C4-2B (cell line): ENCODE data around the gene IL1R2.

ENCODE experiments used
- H3K27ac ChIP-seq: fragments of 450-650 bp; 2 replicates; pipeline ENCODE4 v1.5.1; 2017
- ZFX ChIP-seq: fragments of 450-650 bp; IDR thresholded peaks from 2 replicates; pipeline ENCODE4 v1.6.1; 2017
- TF ChIP-seq, protein P1 (sequence below): fragments of 450-650 bp; conservative IDR thresholded peaks from 2 replicates; pipeline ENCODE4 v1.5.1; 2017; ENCODE audit warnings: mild to moderate bottlenecking

Gene IL1R2

DNA sequence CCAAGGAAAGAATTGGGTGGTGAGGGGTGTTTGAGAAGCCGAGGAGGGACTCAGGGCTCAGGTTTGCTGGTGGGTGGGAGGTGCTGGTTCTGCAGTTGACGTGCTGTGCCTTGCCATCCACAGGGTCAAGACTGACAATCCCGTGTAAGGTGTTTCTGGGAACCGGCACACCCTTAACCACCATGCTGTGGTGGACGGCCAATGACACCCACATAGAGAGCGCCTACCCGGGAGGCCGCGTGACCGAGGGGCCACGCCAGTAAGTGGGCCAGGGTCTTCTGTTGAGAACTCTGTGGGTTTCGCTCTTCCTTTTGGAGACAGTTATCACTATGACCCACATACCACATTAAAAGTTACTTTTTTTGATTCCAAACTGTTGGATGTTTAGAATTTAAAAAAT lies 32.6 kb downstream of the IL1R2 start:
- TF ChIP-seq, protein P1, sequence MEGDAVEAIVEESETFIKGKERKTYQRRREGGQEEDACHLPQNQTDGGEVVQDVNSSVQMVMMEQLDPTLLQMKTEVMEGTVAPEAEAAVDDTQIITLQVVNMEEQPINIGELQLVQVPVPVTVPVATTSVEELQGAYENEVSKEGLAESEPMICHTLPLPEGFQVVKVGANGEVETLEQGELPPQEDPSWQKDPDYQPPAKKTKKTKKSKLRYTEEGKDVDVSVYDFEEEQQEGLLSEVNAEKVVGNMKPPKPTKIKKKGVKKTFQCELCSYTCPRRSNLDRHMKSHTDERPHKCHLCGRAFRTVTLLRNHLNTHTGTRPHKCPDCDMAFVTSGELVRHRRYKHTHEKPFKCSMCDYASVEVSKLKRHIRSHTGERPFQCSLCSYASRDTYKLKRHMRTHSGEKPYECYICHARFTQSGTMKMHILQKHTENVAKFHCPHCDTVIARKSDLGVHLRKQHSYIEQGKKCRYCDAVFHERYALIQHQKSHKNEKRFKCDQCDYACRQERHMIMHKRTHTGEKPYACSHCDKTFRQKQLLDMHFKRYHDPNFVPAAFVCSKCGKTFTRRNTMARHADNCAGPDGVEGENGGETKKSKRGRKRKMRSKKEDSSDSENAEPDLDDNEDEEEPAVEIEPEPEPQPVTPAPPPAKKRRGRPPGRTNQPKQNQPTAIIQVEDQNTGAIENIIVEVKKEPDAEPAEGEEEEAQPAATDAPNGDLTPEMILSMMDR = no peak
- no peak for TF ChIP-seq ZFX
- no peak overlapping the region for H3K27ac ChIP-seq

DNA sequence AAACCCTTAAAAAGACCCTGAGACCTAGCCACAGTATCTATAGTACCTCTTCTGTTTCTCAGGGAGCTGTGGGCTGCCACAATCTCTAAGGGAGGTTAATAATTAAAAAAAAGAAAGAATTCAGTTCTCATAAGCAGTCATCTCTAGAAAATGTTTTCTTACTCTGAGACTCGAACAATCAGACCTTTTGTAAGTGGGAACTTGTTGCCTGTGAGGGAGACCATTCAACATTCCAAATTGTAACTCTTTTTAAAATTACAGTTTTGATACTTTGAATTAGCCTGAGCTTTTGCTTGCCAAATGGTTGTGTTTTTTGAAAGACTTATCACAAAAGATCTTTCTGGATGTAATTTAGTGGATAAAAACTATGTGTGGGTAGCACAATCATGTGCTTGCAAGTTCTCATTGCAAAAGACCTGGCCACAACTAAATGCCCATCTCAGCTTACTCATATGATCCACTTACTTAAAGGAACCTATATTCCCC lies 33.3 kb downstream of the IL1R2 start:
- no peak for TF ChIP-seq ZFX
- TF ChIP-seq, protein P1 = no peak
- H3K27ac ChIP-seq = no peak overlapping the region

DNA sequence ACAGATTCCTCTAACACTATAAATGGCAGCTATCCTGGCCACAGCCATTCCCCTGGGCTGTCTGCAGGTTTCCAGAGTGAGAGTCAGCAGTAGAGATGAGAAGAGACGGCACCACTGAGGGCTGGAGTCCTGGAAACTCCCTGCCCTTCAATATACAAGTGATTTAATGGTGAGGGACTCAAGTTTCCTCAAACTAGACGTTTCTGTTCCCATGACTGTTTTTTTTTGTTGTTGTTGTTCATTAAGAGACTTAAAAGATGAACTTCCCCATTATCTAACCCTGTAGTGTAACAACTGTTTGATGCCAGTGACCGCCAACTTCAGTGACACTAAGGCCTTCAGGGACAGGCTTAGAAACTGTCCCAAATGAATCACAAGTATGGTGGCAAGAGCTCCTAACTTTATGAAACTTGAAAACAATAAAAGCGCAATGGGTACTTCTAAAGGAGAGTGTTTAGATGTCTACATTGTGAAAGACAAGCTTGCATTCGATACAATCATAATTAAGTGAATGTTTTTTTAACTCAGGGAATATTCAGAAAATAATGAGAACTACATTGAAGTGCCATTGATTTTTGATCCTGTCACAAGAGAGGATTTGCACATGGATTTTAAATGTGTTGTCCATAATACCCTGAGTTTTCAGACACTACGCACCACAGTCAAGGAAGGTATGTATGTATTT lies 34.0 kb downstream of the IL1R2 start:
- TF ChIP-seq, protein P1 = no peak
- TF ChIP-seq ZFX = no peak
- no peak overlapping the region for H3K27ac ChIP-seq

DNA sequence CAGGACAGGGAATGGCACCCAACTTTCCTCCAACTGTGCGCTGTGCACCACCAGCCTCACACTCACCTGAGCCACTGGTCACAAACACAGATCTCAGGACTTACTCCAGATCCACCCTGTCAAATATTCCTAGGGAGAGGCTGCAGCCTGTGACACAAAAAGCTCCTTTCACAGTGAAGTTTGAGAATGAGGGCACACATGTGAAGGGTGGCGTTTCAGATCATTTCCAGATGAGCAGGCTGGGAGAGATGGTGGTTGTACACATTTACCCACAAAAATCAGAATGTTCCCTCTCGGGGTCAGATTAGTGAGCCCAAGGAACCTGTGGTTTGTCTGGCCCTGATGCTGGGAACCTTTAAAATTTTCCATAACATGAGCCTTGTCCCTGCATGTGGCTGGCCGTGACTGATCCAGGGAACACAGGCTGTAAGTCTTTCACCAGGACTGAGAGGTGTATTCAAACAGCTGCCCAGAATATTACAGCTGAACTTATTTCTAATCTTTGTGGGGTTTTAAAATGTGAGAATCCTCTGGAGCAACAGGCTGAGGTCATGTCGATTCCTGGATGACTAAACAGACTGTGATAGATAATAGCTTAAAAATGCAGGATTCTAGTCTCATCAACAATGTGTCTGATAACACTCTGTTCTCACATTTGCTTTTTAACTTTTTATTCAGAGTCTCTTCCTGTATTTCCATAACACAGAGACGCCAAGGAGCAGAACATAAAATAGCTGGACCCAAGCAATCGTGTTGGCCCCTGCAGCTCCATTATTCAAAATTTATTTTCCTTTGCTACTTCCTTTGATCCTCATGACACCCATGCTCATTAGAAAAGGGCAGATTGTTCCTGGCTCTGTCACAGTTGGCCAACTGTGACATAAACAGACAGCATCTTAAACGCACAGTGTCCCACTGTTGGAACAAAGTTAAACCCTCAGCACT lies 35.5 kb downstream of the IL1R2 start:
- no peak overlapping the region; the same call in 1 of the 2 replicates for H3K27ac ChIP-seq

DNA sequence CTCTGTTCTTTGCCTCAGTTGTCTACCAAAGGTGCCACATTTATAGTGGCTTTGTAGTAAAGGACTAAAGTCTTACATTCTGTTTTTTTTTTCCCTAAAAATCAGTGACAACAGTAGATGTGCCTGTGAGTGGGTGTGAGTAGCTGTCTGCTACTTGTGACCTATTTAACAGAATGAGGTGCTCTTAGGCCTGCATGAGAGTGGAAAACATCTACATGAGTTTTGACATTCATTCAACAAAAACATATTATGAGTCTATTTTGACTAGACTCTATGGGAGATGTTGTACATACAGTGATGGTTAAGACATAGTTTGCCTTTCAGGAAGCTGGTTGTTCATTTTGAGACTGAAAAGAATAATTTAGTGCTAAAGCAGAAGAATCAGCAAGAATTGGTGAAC lies 36.7 kb downstream of the IL1R2 start:
- no peak overlapping the region for H3K27ac ChIP-seq
- TF ChIP-seq, protein P1 = no peak
- no peak for TF ChIP-seq ZFX

More for the DNA sequence above, 35.5 kb downstream of the IL1R2 start:
- TF ChIP-seq, protein P1 = no peak
- no peak for TF ChIP-seq ZFX

DNA sequence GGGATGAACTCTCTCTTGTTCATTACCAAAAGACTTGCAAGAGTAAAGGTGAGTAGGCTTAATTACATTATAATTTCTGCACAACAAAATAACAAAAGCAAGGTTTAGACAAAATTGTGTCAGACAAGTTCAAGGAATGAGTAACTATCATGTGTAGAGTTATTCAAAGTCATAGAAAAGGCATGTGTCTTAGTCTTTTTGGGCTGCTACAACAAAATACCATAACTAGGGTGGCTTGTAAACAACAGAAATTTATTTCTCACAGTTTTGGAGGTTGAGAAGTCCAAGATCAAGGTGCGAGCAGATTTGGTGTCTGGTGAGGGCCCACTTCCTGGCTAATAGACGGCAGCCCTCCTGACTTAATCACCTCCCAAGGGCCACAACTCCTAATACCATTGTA lies 37.6 kb downstream of the IL1R2 start:
- no peak overlapping the region for H3K27ac ChIP-seq
- TF ChIP-seq ZFX = no peak
- TF ChIP-seq, protein P1 = no peak

DNA sequence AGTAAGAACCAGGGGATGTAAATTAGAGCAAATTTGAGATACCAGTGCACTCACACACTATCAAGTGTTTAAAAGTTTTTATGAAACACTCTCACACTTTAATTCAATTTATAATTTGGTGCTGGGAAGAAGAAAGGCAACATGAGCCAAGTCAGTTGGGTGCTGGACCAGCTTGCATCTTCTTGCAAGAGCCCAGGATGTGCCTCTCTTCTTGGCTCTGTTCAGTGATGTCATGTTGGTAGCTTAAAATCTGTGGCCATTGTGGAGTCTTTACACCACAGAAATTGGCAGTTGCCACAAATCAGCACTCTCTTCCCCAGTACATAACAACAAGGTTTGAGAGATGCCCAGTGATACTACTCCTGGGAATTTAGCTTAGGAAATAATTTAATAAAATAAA lies 38.2 kb downstream of the IL1R2 start:
- H3K27ac ChIP-seq = no peak overlapping the region
- no peak for TF ChIP-seq ZFX
- TF ChIP-seq, protein P1 = no peak
